ENCODE measurements around the gene RPAIN. TPM values are rescaled to one million over a fixed set of nuclear protein-coding genes. Genes with fewer than 3 reads are reported as not detected.

RPAIN gene
- total RNA-seq, 1 experiment from 2014 or later, result 36.7 TPM

DNA sequence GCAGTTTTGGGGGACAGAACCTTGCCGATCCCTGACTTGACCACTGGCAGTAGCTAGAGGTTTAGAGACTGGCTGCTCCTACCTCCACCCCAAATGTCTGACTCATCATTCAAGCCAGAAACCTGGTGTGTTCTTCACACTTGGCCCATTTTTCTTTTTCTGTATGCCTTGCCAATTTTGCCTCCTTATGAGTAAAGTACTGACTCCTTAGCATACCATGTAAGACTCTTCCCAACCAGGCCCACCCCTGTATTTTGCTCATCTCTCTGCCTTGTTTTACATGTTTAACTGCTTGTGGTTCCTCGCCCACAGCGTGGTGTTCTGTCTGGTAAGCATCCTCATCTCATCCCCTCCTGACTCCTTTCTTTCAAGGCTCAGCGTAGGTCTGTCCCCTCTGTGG is 38.4 kb upstream of the RPAIN start:
- H3K27ac ChIP-seq (ENCODE audit: low read length), result no peak overlapping the region
- ATAC-seq (no peak; the same call in 1 of the 2 replicates), DNase-seq (ENCODE audit: low read depth, low spot score) (no peak)
- POLR2A ChIA-PET, result no interaction called here
- H3K27me3 ChIP-seq (ENCODE audit: control insufficient read depth, insufficient read depth, low read length), result no peaks in the 10 kb centered on the region
- TF ChIP-seq, protein P1, sequence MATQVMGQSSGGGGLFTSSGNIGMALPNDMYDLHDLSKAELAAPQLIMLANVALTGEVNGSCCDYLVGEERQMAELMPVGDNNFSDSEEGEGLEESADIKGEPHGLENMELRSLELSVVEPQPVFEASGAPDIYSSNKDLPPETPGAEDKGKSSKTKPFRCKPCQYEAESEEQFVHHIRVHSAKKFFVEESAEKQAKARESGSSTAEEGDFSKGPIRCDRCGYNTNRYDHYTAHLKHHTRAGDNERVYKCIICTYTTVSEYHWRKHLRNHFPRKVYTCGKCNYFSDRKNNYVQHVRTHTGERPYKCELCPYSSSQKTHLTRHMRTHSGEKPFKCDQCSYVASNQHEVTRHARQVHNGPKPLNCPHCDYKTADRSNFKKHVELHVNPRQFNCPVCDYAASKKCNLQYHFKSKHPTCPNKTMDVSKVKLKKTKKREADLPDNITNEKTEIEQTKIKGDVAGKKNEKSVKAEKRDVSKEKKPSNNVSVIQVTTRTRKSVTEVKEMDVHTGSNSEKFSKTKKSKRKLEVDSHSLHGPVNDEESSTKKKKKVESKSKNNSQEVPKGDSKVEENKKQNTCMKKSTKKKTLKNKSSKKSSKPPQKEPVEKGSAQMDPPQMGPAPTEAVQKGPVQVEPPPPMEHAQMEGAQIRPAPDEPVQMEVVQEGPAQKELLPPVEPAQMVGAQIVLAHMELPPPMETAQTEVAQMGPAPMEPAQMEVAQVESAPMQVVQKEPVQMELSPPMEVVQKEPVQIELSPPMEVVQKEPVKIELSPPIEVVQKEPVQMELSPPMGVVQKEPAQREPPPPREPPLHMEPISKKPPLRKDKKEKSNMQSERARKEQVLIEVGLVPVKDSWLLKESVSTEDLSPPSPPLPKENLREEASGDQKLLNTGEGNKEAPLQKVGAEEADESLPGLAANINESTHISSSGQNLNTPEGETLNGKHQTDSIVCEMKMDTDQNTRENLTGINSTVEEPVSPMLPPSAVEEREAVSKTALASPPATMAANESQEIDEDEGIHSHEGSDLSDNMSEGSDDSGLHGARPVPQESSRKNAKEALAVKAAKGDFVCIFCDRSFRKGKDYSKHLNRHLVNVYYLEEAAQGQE (IDR thresholded peaks at IDR 0.05; ENCODE audit: insufficient read depth in 1 of 2, low read depth in 2 of 2, low read length in 1 of 2), result no peak
- TF ChIP-seq, protein P2, sequence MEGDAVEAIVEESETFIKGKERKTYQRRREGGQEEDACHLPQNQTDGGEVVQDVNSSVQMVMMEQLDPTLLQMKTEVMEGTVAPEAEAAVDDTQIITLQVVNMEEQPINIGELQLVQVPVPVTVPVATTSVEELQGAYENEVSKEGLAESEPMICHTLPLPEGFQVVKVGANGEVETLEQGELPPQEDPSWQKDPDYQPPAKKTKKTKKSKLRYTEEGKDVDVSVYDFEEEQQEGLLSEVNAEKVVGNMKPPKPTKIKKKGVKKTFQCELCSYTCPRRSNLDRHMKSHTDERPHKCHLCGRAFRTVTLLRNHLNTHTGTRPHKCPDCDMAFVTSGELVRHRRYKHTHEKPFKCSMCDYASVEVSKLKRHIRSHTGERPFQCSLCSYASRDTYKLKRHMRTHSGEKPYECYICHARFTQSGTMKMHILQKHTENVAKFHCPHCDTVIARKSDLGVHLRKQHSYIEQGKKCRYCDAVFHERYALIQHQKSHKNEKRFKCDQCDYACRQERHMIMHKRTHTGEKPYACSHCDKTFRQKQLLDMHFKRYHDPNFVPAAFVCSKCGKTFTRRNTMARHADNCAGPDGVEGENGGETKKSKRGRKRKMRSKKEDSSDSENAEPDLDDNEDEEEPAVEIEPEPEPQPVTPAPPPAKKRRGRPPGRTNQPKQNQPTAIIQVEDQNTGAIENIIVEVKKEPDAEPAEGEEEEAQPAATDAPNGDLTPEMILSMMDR (IDR thresholded peaks at IDR 0.05), result no peak
- TF ChIP-seq TCF7L2 (IDR thresholded peaks at IDR 0.05; ENCODE audit: low read depth, low read length), result no peak
- no peak for TF ChIP-seq POLR2AphosphoS5 (IDR thresholded peaks at IDR 0.05; ENCODE audit: low read depth, low read length)
- no peak for TF ChIP-seq SIN3A (IDR thresholded peaks at IDR 0.05; ENCODE audit: borderline replicate concordance, insufficient read depth, low read depth, low read length)
- no peaks in the 10 kb centered on the region for H3K9me3 ChIP-seq (ENCODE audit: control insufficient read depth, insufficient read depth, low read depth, low read length)
- H3K4me1 ChIP-seq (ENCODE audit: control insufficient read depth, insufficient read depth, low read length), result no peaks in the 10 kb centered on the region
- CTCF ChIA-PET, result no interaction called here
- H3K36me3 ChIP-seq (ENCODE audit: control insufficient read depth, insufficient read depth, low read length), result peaks cover 24% of the 10 kb centered on the region
- in situ Hi-C loops (cut with HindIII; ENCODE audit: low pct_unique_long_range_greater_than_20kb, low sequenced_read_pairs), result no loop called here
- BruUV-seq (replicated peaks), result no TSS peak
- H3K4me3 ChIP-seq (ENCODE audit: low read depth in 2 of 2, low read length in 2 of 2), result no peak overlapping the region
- intact Hi-C loops (cut with micrococcal nuclease; ENCODE audit: unreplicated experiment), result no loop called here

DNA sequence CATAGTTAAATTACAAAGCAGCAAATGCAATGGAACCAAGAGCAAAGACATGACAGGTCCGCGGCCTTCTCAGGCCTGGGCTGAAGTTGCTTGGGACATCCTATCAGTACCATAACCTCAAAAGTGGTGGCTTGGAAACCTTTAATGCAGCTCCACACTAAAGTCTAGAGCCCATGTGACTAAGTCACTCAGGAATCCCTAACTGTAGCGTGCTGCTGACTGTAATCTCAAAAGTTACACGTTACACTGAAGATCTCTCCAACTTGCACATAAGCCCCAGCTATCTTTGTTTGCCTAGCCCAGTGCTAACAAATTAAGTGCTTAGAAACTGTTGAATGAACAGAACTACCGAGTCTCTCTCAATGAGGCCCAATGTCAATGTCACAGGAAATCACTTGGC is 28.3 kb upstream of the RPAIN start:
- no peak for ATAC-seq
- Histone ChIP-seq H3K27ac (ENCODE audit: low read length) (no peak overlapping the region), H3K27me3 (ENCODE audit: control insufficient read depth, insufficient read depth, low read length) (no peaks in the 10 kb centered on the region), H3K4me3 (ENCODE audit: low read depth in 2 of 2, low read length in 2 of 2) (no peak overlapping the region), H3K36me3 (ENCODE audit: control insufficient read depth, insufficient read depth, low read length) (peaks cover 30% of the 10 kb centered on the region), H3K4me1 (ENCODE audit: control insufficient read depth, insufficient read depth, low read length) (no peaks in the 10 kb centered on the region), H3K9me3 (ENCODE audit: control insufficient read depth, insufficient read depth, low read depth, low read length) (no peaks in the 10 kb centered on the region)
- intact Hi-C loops (cut with micrococcal nuclease; ENCODE audit: unreplicated experiment) (no loop called here), in situ Hi-C loops (cut with HindIII; ENCODE audit: low pct_unique_long_range_greater_than_20kb, low sequenced_read_pairs) (no loop called here)
- DNase-seq (ENCODE audit: low read depth, low spot score), result no peak
- CTCF ChIA-PET, result no interaction called here
- POLR2A ChIA-PET, result no interaction called here
- no TSS peak for BruUV-seq (replicated peaks)
- TF ChIP-seq, protein P1 (IDR thresholded peaks at IDR 0.05; ENCODE audit: insufficient read depth in 1 of 2, low read depth in 2 of 2, low read length in 1 of 2), result no peak
- TF ChIP-seq POLR2AphosphoS5 (IDR thresholded peaks at IDR 0.05; ENCODE audit: low read depth, low read length), result no peak
- TF ChIP-seq, protein P2 (IDR thresholded peaks at IDR 0.05), result no peak
- TF ChIP-seq TCF7L2 (IDR thresholded peaks at IDR 0.05; ENCODE audit: low read depth, low read length), result no peak
- no peak for TF ChIP-seq SIN3A (IDR thresholded peaks at IDR 0.05; ENCODE audit: borderline replicate concordance, insufficient read depth, low read depth, low read length)

Measured in Panc1 (cell line).